Measurements from ENCODE around the gene PRM1.

DNA sequence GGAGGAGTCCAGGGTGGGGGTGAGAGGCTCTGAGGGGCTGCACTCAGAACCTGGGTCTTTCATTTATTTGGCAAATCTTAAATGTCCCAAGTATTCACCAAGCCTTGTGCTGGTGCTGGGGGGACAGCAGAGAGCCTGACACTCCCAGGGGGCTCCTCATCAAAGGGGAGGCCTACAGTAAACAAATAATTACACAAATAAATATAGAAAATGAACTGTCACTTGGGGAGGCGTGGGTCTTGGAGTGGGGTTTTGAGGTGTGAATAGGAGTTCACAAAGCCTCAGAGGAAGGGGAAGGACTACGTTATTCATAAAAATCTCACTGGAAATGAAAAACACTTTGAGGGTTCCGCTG, 15.2 kb upstream of the PRM1 start:
- TF ChIP-seq, protein P1, sequence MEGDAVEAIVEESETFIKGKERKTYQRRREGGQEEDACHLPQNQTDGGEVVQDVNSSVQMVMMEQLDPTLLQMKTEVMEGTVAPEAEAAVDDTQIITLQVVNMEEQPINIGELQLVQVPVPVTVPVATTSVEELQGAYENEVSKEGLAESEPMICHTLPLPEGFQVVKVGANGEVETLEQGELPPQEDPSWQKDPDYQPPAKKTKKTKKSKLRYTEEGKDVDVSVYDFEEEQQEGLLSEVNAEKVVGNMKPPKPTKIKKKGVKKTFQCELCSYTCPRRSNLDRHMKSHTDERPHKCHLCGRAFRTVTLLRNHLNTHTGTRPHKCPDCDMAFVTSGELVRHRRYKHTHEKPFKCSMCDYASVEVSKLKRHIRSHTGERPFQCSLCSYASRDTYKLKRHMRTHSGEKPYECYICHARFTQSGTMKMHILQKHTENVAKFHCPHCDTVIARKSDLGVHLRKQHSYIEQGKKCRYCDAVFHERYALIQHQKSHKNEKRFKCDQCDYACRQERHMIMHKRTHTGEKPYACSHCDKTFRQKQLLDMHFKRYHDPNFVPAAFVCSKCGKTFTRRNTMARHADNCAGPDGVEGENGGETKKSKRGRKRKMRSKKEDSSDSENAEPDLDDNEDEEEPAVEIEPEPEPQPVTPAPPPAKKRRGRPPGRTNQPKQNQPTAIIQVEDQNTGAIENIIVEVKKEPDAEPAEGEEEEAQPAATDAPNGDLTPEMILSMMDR (IDR thresholded peaks at IDR 0.05), result no peak
- no peak for TF ChIP-seq POLR2A (IDR thresholded peaks at IDR 0.05)

All from suprapubic skin (tissue), 3 donors.